HEK293 (cell line): ENCODE results near the gene C4orf50.

Source experiments
- CTCF ChIA-PET: fragments of 350-600 bp; formaldehyde crosslinking; extraction: SDS; loops from one replicate; lab custom pipeline; 2021; ENCODE audit warnings: antibody characterized with exemption; lab: Yijun Ruan, JAX
- POLR2A ChIA-PET: fragments of 300-600 bp; formaldehyde crosslinking; extraction: SDS; loops from one replicate; lab custom pipeline; 2020; ENCODE audit warnings: antibody characterized with exemption, inconsistent platforms; lab: Yijun Ruan, JAX
- H3K27ac ChIP-seq: fragments of 200-500 bp; sonication (Bioruptor generic); 2 replicates; pipeline ENCODE4 v1.5.1; 2014; ENCODE audit warnings: low read depth, low read length, control low read depth, inconsistent platforms; ENCODE audit errors: extremely low read depth
- H3K36me3 ChIP-seq, 2 experiments: fragments of 200-500 bp in 1 of 2; sonication (Bioruptor generic) in 1 of 2; 1 replicate in 1 of 2; 2 replicates in 1 of 2; pipeline ENCODE4 v1.5.1; 2014 to 2017; ENCODE audit warnings: inconsistent platforms in 2 of 2, low read length in 2 of 2; ENCODE audit not compliant: control insufficient read depth in 2 of 2, insufficient read depth in 1 of 2
- H3K4me1 ChIP-seq: fragments of 200-500 bp; sonication (Bioruptor generic); 2 replicates; pipeline ENCODE4 v1.5.1; 2014; ENCODE audit warnings: mild to moderate bottlenecking, low read length, inconsistent platforms; ENCODE audit not compliant: control insufficient read depth, insufficient read depth
- H3K4me3 ChIP-seq: 2 replicates; pipeline ENCODE4 v1.5.1; 2011; ENCODE audit warnings: low read depth, mild to moderate bottlenecking, control low read depth, low read length, moderate library complexity
- H3K9me3 ChIP-seq: fragments of 200-500 bp; sonication (Bioruptor generic); 2 replicates; pipeline ENCODE4 v1.5.1; 2014; ENCODE audit warnings: low read depth, low read length, inconsistent platforms; ENCODE audit not compliant: control insufficient read depth, insufficient read depth
- GLI2 ChIP-seq: fragments of 450-650 bp; formaldehyde crosslinking; IDR thresholded peaks from 2 replicates; pipeline ENCODE4; 2017; ENCODE audit warnings: missing biosample characterization, missing genetic modification characterization, low read depth, borderline replicate concordance
- KLF1 ChIP-seq: fragments of 450-650 bp; formaldehyde crosslinking; IDR thresholded peaks from 2 replicates; pipeline ENCODE4 v1.5.1; 2016; ENCODE audit warnings: missing biosample characterization, missing genetic modification characterization
- KLF9 ChIP-seq: fragments of 450-650 bp; formaldehyde crosslinking; IDR thresholded peaks from 2 replicates; pipeline ENCODE4 v1.5.1; 2016; ENCODE audit warnings: missing biosample characterization, missing genetic modification characterization, low read depth
- SCRT1 ChIP-seq: fragments of 450-650 bp; formaldehyde crosslinking; IDR thresholded peaks from 2 replicates; pipeline ENCODE4 v1.5.1; 2016; ENCODE audit warnings: missing biosample characterization, missing genetic modification characterization, borderline replicate concordance
- SP2 ChIP-seq: fragments of 450-650 bp; formaldehyde crosslinking; IDR thresholded peaks from 2 replicates; pipeline ENCODE4 v1.5.1; 2016; ENCODE audit warnings: missing biosample characterization, missing genetic modification characterization
- SP3 ChIP-seq: fragments of 450-650 bp; formaldehyde crosslinking; IDR thresholded peaks from 2 replicates; pipeline ENCODE4 v1.5.1; 2016; ENCODE audit warnings: missing biosample characterization, missing genetic modification characterization
- TRIM28 ChIP-seq: IDR thresholded peaks from 2 replicates; pipeline ENCODE4 v1.6.1; 2011; ENCODE audit warnings: low read length, control low read depth, borderline replicate concordance
- ZFP37 ChIP-seq: fragments of 450-650 bp; formaldehyde crosslinking; IDR thresholded peaks from 2 replicates; pipeline ENCODE4 v1.5.1; 2016; ENCODE audit warnings: missing biosample characterization, missing genetic modification characterization
- ZNF132 ChIP-seq: fragments of 450-650 bp; formaldehyde crosslinking; IDR thresholded peaks from 2 replicates; pipeline ENCODE4 v1.5.1; 2017; ENCODE audit warnings: missing biosample characterization, missing genetic modification characterization, borderline replicate concordance
- ZNF155 ChIP-seq: fragments of 450-650 bp; formaldehyde crosslinking; IDR thresholded peaks from 2 replicates; pipeline ENCODE4 v1.5.1; 2016; ENCODE audit warnings: missing biosample characterization, missing genetic modification characterization
- ZNF248 ChIP-seq: fragments of 450-650 bp; formaldehyde crosslinking; IDR thresholded peaks from 2 replicates; pipeline ENCODE4 v1.5.1; 2017; ENCODE audit warnings: missing biosample characterization, missing genetic modification characterization
- ZNF654 ChIP-seq: fragments of 450-650 bp; formaldehyde crosslinking; IDR thresholded peaks from 2 replicates; pipeline ENCODE4 v1.5.1; 2016; ENCODE audit warnings: low read depth, missing biosample characterization, missing genetic modification characterization
- ZNF664 ChIP-seq: fragments of 450-650 bp; formaldehyde crosslinking; IDR thresholded peaks from 2 replicates; pipeline ENCODE4 v1.5.1; 2016; ENCODE audit warnings: missing biosample characterization, missing genetic modification characterization
- TF ChIP-seq, protein P1 (sequence below): fragments of 450-650 bp; formaldehyde crosslinking; IDR thresholded peaks from 2 replicates; pipeline ENCODE4 v1.5.1; 2016; ENCODE audit warnings: missing biosample characterization, missing genetic modification characterization
- TF ChIP-seq, protein P2 (sequence below): IDR thresholded peaks from 2 replicates; pipeline ENCODE4 v1.6.1; 2011; ENCODE audit warnings: mild to moderate bottlenecking, low read depth, low read length, borderline replicate concordance
- TF ChIP-seq, protein P3 (sequence below): fragments of 450-650 bp; formaldehyde crosslinking; IDR thresholded peaks from 2 replicates; pipeline ENCODE4 v1.5.0; 2017; ENCODE audit warnings: missing biosample characterization, missing genetic modification characterization, borderline replicate concordance
- TF ChIP-seq, protein P4 (sequence below): fragments of 450-650 bp; formaldehyde crosslinking; IDR thresholded peaks from 2 replicates; pipeline ENCODE4 v1.5.1; 2017; ENCODE audit warnings: missing biosample characterization, missing genetic modification characterization
- TF ChIP-seq, protein P5 (sequence below): fragments of 450-650 bp; formaldehyde crosslinking; IDR thresholded peaks from 2 replicates; pipeline ENCODE4 v1.5.1; 2016; ENCODE audit warnings: missing biosample characterization, missing genetic modification characterization

Gene C4orf50

DNA sequence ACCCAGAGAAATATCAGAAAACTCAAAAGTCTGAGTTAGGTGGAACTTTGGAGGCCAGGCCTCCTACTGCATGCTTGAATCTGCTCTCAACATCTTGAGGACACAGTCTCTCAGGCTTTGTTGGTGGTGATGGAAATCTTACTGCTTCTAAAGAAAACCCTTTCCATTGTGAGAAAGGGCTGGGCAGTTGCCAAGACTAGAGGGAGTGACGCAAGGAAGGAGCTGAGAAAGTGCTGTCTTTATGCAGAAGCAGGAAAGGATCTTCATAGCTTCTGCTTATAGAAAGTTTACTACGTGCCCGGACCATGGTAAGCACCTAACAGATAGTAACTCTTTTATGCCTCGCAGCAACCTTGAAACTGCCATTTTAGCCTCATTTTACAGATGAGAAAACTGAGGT, 122.9 kb downstream of the C4orf50 start (continued):
- TF ChIP-seq, protein P1, sequence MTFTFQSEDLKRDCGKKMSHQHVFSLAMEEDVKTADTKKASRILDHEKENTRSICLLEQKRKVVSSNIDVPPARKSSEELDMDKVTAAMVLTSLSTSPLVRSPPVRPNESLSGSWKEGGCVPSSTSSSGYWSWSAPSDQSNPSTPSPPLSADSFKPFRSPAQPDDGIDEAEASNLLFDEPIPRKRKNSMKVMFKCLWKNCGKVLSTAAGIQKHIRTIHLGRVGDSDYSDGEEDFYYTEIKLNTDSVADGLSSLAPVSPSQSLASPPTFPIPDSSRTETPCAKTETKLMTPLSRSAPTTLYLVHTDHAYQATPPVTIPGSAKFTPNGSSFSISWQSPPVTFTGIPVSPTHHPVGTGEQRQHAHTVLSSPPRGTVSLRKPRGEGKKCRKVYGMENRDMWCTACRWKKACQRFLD (tag by site-specific recombination) = no peak
- TF ChIP-seq SCRT1 (no peak), ZNF664 (tag by site-specific recombination) (no peak)

DNA sequence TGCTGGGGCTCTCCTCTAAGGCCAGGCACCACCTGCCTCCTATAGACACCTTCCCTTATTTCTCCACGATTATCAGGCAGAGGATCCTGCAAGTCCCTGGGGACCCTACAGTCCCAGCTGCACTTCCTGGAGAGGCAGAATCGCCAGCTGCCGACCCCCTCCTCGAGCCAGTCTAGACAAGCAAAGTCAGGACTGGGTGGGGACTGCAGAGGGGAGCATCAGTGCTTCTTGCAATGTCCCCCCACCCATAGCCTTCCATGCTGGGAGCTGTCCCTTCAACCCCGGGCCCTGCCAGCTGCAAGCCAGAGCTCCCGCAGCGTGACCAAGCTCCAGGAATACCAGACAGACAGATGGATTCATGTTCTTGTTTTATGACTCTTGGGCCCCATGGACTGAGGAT, 124.0 kb downstream of the C4orf50 start:
- TF ChIP-seq KLF1 (tag by site-specific recombination) = no peak
- TF ChIP-seq ZNF155 (tag by site-specific recombination) = no peak
- no peak for TF ChIP-seq GLI2 (tag by site-specific recombination)
- no peak for TF ChIP-seq TRIM28
- TF ChIP-seq ZNF132 (tag by site-specific recombination) = no peak
- TF ChIP-seq, protein P2, sequence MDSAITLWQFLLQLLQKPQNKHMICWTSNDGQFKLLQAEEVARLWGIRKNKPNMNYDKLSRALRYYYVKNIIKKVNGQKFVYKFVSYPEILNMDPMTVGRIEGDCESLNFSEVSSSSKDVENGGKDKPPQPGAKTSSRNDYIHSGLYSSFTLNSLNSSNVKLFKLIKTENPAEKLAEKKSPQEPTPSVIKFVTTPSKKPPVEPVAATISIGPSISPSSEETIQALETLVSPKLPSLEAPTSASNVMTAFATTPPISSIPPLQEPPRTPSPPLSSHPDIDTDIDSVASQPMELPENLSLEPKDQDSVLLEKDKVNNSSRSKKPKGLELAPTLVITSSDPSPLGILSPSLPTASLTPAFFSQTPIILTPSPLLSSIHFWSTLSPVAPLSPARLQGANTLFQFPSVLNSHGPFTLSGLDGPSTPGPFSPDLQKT = no peak
- TF ChIP-seq KLF9 (tag by site-specific recombination) = no peak
- no peak for TF ChIP-seq ZFP37 (tag by site-specific recombination)
- no peak for TF ChIP-seq SCRT1
- no peaks in the 10 kb centered on the region for H3K4me1 ChIP-seq
- ChIA-PET CTCF (no interaction called here), POLR2A (no interaction called here)
- H3K27ac ChIP-seq = no peak overlapping the region
- no peaks in the 10 kb centered on the region for H3K9me3 ChIP-seq
- H3K4me3 ChIP-seq = no peak overlapping the region
- H3K36me3 ChIP-seq = no peaks in the 10 kb centered on the region

DNA sequence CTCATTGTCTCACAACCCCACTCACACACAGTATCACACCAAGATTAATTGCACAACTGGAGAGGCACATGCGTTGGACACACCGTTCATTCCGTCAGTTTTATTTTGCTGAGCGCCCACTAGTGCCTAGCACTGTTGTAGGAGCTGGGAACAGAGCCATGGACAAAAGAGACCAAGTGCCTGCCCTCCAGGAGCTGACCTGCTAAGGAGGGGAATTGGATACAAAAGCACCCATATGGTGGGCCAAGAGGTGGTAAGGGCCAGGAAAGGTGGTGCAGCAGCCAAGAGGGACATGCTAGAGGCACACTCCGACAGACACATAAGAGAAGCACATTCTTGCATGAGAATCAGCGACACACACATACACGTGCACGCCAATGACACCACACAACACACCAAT, 124.6 kb downstream of the C4orf50 start:
- POLR2A ChIA-PET = no interaction called here
- Histone ChIP-seq H3K4me3 (no peak overlapping the region), H3K4me1 (no peaks in the 10 kb centered on the region), H3K27ac (no peak overlapping the region), H3K36me3 (no peaks in the 10 kb centered on the region), H3K9me3 (no peaks in the 10 kb centered on the region)
- CTCF ChIA-PET = no interaction called here
- no peak for TF ChIP-seq ZNF248 (tag by site-specific recombination)
- TF ChIP-seq, protein P3, sequence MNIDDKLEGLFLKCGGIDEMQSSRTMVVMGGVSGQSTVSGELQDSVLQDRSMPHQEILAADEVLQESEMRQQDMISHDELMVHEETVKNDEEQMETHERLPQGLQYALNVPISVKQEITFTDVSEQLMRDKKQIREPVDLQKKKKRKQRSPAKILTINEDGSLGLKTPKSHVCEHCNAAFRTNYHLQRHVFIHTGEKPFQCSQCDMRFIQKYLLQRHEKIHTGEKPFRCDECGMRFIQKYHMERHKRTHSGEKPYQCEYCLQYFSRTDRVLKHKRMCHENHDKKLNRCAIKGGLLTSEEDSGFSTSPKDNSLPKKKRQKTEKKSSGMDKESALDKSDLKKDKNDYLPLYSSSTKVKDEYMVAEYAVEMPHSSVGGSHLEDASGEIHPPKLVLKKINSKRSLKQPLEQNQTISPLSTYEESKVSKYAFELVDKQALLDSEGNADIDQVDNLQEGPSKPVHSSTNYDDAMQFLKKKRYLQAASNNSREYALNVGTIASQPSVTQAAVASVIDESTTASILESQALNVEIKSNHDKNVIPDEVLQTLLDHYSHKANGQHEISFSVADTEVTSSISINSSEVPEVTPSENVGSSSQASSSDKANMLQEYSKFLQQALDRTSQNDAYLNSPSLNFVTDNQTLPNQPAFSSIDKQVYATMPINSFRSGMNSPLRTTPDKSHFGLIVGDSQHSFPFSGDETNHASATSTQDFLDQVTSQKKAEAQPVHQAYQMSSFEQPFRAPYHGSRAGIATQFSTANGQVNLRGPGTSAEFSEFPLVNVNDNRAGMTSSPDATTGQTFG (tag by site-specific recombination) = no peak
- TF ChIP-seq, protein P4, sequence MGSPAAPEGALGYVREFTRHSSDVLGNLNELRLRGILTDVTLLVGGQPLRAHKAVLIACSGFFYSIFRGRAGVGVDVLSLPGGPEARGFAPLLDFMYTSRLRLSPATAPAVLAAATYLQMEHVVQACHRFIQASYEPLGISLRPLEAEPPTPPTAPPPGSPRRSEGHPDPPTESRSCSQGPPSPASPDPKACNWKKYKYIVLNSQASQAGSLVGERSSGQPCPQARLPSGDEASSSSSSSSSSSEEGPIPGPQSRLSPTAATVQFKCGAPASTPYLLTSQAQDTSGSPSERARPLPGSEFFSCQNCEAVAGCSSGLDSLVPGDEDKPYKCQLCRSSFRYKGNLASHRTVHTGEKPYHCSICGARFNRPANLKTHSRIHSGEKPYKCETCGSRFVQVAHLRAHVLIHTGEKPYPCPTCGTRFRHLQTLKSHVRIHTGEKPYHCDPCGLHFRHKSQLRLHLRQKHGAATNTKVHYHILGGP (tag by site-specific recombination) = no peak
- no peak for TF ChIP-seq ZNF654 (tag by site-specific recombination)
- TF ChIP-seq SP2 (tag by site-specific recombination) = no peak
- no peak for TF ChIP-seq SP3 (tag by site-specific recombination)
- TF ChIP-seq, protein P5, sequence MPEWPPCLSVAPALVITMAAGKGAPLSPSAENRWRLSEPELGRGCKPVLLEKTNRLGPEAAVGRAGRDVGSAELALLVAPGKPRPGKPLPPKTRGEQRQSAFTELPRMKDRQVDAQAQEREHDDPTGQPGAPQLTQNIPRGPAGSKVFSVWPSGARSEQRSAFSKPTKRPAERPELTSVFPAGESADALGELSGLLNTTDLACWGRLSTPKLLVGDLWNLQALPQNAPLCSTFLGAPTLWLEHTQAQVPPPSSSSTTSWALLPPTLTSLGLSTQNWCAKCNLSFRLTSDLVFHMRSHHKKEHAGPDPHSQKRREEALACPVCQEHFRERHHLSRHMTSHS = no peak
